Hematopoietic multipotent progenitor cell treated with erythropoietin and hydrocortisone succinate and interleukin-3 and kit ligand, for 15 days (in vitro differentiated cells): ENCODE data around the gene OXA1L.
A peak's percentile ranks its signal among the peaks of the same experiment; 100 is the strongest.
"Not testable (repeated sequence)": the region's sequence is repeated elsewhere in the genome, so short reads cannot be mapped to it uniquely, and the experiment has no call there.

ENCODE experiments used
- DNase-seq: peaks from one replicate; pipeline ENCODE4 v3.0.0-alpha.2; 2015; ENCODE audit warnings: low spot score

Gene OXA1L

DNA sequence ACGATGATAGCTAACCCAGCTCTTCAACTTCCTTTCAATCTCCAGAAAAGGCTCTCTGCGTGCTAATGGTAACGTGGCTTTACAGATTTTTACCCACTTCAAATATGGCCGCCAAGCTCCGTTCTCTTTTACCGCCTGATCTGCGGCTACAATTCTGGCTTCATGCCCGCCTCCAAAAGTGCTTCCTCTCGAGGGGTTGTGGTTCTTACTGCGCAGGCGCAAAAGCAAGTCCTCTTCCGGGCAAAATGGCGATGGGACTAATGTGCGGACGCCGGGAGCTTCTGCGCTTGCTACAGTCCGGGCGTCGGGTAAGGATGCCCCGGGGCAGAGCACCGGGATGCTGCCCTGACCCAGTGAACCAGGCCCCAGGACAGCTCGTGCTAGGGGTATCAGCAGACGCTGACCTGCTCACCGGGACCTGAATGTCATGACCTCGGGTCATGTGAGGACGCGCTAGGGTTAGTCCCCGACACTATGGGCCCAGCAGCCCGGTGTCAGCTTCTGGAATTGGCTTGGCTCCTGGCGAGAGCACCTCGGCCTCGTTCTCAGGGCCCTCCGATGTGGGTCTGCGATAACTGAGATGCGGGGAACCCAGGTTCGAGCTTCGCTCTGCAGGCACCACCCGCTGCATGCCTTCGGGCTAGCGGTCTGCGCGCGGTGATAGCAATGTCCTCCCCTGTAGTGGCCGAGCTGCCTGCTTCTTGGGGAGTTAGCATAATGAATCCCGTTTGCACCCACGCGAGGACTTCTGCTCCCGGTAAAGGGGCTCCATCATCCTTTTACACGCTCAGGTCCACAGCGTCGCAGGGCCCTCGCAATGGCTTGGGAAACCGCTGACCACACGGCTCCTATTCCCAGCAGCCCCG lies at the start of gene OXA1L:
Gene OXA1L, plus strand, starts transcription at position 232 of the 866 bp plus-strand sequence. Its CDS starts 14 bp downstream, at position 246.
- DNase-seq: peak; percentile 98

DNA sequence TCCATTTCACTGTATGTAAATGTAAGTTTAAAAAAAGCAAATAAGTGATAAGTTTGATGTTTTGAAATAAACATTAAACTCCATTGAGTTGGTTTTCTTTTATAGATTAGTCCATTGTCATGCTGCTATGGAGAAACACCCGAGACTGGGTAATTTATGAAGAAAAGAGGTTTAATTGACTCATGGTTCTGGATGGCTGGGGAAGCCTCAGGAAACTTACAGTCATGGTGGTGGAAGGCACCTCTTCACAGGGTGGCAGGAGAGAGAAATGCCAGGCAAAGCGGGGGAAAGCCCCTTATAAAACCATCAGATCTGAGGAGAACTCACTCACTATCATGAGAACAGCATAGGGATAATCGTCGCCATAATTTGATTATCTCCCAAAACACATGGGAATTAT lies 48.4 kb upstream of the OXA1L start:
- DNase-seq: no peak

DNA sequence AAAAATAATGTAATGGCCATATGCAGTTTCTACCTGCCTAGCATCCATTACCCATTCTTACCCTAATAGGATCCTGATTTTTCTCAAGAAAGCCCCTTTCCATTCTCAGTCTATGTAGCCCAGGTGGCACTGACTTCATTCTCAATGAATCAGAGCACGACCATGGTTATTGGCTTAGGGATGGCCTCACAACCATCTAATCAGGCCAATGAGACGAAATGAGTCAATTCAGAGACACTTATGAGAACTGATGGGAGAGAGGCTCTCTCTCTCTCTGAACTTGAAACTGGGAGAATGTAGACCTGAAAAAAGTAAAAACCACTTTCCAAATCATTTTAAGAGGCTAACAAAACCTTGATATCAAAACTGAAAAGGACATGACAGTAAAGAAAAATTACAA lies 45.3 kb upstream of the OXA1L start:
- no peak for DNase-seq

DNA sequence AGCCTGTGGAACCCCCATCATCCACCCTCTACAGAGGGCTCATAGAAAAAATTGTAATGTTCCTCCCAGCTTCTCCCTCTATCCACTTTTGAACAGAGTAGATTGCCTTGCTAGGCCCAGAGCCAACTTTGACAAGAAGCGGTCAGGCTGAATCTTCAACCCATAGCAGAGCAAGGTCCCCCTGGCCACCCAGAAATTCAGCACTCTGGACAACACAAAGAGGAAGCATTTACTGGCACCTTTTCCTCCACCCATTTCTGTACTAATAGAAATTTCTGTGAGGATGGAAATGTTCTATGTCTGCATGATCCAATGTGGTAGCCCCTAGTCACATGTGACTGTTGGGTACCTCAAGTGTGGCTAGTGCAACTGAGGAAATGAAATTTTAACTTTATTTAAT lies 42.7 kb upstream of the OXA1L start:
- DNase-seq: no peak

DNA sequence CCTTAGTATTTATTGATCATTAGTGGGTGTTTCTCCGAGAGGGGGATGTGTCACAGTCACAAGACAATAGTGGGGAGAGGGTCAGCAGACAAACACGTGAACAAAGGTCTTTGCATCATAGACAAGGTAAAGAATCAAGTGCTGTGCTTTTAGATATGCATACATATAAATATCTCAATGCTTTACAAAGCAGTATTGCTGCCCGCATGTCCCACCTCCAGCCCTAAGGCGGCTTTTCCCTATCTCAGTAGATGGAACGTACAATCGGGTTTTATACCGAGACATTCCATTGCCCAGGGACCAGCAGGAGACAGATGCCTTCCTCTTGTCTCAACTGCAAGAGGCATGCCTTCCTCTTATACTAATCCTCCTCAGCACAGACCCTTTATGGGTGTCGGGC lies 41.6 kb upstream of the OXA1L start:
- DNase-seq: not testable (repeated sequence)

DNA sequence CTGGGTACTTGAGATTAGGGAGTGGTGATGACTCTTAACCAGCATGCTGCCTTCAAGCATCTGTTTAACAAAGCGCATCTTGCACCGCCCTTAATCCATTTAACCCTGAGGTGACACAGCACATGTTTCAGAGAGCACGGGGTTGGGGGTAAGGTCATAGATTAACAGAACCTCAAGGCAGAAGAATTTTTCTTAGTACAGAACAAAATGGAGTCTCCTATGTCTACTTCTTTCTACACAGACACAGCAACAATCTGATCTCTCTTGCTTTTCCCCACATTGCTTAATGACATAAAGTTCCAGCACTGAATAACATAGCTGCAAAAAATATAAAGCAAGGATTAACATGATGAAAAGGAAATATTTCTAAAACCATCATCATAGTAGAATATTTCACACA lies 41.1 kb upstream of the OXA1L start:
- DNase-seq: not testable (repeated sequence)

DNA sequence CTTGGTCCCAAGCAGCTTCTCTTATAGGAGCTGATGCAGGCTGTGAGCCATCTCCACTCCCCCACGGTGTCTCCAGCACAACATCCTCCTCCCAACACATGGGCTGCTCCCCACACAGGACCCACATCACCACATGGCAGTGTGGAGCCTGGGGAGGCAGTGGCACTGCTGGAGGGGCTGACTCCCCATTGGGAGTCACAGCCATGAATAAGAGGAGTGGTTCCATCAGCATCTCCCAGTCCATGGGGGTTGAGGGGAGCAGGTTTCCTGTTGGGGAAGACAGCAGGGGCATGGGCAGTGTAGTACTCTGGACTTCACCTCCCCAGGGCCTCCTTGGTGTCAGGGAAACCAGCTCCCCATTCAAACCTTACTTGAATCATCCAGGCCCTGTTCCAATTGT lies 40.5 kb upstream of the OXA1L start:
- no peak for DNase-seq

DNA sequence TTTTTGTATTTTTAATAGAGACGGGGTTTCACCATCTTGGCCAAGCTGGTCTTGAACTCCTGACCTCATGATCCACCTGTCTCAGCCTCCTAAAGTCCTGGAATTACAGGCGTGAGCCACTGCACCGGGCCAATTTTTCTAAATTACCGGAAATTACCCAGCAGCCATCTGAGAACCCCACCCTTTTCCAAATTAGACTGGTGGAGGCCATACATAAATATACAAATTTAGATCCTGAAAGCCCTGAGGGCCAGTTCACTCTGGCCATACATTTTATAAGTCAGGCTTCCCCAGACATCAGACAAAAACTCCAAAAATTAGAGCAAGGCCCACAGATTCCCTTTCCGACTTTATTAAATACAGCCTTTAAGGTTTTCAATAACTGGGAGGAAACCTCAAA lies 34.4 kb upstream of the OXA1L start:
- not testable (repeated sequence) for DNase-seq

DNA sequence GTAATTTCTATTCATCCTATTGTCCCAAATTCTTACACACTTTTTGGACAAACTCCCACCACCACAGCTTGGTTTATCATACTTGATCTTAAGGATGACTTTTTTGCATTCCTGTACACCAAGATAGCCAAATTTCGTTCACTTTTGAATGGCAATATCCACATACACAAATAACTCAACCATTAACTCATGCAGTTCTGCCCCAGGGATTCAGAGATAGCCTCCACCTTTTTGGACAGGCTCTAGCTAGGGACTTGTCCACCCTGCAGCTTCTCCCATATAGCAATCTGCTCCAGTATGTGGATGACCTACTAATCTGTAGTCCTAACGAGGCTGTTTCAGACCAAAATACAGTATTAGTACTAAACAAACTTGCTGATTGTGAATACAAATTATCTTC lies 32.7 kb upstream of the OXA1L start:
- no peak for DNase-seq

DNA sequence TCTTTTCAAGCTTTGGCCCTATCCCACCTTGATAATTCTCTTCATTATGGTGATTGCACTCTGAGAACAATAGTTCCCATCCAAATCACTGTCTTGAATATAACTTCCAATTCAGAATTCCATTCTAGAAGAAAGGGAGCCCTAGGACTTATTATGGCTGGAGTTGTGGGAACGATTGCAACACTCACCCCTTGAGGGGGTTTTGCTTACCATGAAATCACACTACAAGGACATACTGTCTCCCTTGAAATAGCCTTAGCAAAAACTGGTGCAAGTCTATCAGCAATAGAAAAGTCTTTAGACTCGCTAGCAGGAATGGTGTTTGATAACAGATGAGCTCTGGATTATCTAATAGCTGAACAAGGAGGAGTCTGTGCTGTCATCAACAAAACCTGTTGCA lies 31.4 kb upstream of the OXA1L start:
- no peak for DNase-seq

DNA sequence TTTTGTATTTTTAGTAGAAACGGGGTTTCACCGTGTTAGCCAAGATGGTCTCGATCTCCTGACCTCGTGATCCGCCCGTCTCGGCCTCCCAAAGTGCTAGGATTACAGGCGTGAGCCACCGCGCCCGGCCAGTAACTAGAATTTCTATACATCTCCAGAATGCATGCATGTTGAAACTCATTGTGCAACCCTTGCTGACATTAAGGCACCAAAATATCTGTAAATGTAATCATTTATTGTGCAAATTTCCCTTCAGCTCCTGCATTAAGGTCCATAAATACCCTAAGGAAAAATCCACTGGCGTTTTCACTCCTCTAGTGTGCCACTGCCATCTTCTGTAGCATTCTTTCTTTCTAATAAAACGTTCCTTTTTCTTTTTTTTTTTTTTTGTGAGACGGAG lies 30.1 kb upstream of the OXA1L start:
- not testable (repeated sequence) for DNase-seq

DNA sequence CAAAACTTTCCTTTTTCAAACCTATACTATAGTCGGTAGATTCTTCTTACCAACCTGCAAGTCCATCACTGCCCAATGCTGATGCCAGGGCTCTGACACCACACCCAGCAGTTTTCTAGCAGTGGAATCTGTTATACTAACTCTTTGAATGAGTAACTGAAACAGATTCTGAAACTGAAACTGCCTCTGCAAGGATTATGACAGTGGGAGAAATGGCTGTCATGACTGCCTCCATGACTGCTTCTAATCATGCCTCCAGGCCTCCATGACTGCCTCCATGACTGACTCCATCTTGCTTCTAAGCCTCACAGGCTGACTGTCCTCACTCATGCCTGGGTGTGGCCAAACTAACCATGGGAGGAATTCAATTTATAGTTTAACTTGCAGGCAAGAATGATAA lies 29.4 kb upstream of the OXA1L start:
- DNase-seq: no peak

DNA sequence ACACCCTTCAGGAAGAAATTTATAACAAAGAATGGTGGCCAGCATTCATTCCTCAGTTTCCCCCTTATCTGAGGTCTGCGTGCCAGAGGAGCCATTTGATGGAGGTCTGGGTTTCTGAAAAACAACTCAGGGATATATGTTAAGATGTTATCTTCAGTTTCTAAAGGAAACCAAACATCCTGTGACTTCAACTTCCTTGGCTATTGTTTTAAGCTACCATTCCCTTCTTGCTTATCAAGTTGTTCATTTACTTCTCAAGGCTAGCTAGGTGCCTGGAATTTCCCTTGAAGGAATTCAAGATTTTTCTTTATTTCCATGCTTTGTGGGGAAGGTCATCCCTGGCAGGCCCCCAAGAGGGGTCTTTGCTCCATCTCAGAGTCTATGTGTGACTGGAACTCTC lies 27.1 kb upstream of the OXA1L start:
- DNase-seq: no peak

DNA sequence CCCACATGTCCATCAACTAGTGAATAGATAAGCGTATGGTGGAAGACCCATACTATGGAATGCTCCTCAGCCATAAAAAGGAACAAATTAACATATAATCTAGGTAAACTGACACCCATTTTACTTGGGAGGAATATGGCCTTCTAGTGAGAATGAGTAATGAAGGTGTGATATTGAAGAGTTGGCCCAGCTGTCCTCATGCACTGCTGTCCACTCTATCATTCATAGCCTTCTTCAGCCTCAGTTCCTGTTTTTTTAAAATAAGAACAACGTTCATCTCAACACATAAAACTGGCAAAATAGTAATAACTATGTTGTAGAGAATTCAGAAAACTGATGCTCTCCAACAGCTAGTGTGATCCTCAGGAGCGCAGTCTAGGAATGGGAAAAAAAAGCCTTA lies 26.5 kb upstream of the OXA1L start:
- DNase-seq: no peak

DNA sequence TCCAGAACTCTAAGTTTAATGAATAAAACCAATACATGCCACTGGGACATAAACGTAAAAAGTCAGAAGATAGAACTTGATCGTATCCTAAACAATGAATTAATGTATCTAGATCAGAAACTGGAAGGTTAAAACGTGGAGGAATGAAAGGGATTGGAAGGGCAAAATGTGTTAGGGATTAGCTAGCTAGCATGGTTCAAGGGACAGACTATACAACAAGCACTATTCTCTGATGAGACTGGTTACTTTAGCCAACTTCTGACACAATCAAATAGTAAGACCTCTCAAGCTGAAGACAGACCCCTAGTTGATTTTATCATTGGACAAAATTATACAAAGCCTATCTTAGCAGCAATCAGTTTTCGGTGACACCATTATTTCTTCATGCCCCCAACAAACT lies 18.7 kb upstream of the OXA1L start:
- no peak for DNase-seq

DNA sequence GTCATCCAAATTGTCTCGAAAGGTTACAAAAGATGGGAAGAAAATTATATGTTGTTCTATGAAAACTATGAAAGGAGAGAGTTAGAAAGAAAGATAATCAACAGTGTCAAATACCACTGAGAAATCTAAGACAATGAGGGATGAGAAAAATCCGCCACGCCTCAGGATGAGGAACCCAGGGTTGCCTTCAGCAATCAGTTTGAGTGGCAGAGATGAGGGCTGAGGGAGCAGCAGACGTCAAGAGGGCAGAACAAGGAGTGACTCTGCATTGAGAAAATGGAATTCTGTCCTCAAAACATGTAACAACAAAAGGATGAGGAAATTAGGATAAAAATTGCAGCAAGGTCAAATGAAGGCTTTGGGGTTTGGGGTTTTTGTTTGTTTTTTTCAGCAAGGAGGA lies 18.3 kb upstream of the OXA1L start:
- no peak for DNase-seq

DNA sequence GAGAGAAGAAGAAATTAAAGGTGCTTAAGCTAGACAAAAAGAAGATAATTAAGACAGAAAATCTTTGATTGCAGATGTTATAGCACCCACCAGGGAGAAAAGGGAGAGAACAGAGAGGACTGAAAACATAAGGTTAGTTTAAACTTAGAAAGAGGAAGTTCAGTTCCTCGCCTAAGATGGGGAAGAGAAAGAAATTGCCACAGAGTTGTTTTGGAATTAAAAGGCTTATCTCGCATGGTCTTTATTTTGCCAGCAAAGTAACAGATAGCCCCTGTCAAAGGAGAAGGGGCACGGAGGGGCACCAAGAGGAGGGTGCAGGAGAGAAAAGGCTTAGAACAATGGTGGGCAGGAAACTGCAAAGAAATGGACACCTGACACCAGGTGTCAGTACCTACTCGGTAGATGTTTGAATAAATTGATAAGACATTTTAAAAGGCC lies 17.8 kb upstream of the OXA1L start:
- DNase-seq: no peak

DNA sequence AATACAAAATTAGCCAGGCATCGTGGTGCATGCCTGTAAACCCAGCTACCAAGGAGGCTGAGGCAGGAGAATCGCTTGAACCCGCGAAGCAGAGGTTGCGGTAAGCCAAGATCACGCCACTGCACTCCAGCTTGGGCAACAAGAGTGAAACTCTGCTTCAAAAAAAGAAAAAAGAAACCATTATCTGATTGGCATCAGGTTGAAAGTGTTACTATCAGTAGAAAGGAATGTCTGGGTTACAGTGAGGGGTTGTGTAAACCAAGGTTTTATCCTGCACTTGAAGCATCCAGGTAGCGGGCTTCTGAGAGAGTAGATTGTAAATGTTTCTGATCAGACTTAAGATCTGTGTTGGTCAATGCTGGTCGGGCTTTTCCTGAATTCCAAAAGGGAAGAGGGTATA lies 14.1 kb upstream of the OXA1L start:
- DNase-seq: no peak

DNA sequence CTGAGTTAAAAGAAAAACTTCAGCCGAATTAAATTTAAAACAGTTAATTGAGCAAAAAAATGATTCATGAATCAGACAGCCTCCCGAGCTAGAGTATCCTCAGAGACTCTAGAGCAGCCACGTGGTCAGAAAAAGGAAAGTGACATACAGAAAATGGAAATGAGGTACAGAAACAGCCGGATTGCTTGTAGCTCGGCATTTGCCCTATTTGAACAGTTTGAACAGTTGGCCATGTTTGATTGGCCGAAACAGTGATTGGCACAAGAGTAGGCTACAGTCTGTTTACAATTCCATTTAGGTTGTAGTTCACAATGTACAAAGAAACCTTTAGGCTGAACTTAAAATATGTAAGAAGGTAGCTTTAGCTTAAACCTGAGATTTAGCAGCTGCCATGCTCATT lies 12.9 kb upstream of the OXA1L start:
- DNase-seq: no peak

DNA sequence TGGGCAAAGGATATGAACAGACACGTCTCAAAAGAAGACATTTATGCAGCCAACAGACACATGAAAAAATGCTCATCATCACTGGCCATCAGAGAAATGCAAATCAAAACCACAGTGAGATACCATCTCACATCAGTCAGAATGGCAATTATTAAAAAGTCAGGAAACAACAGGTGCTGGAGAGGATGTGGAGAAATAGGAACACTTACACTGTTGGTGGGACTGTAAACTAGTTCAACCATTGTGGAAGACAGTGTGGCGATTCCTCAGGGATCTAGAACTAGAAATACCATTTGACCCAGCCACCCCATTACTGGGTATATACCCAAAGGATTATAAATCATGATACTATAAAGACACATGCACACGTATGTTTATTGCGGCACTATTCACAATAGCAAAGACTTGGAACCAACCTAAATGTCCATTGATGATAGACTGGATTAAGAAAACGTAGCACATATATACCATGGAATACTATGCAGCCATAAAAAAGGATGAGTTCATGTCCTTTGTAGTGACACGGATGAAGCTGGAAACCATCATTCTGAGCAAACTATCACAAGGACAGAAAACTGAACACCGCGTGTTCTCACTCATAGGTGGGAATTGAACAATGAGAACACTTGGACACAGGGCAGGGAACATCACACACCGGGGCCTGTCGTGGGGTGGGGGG lies 8.4 kb upstream of the OXA1L start:
- not testable (repeated sequence) for DNase-seq

DNA sequence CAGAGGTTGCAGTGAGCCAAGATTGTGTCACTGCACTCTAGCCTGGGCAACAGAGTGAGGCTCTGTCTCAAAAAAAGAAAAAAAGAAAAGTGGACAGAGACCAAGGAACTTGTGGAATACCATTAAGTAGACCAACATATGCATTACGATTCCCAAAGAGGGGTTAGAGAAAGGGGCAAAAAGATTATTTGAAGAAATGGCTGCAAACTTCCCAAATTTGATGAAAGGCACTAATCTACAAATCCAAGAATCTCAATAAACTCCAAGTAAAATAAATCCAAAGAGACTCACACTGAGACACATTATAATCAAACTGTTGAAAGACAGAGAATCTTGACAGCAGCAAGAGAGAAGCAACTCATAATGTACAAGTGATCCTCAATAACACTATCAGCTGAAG lies 4.8 kb upstream of the OXA1L start:
- no peak for DNase-seq

DNA sequence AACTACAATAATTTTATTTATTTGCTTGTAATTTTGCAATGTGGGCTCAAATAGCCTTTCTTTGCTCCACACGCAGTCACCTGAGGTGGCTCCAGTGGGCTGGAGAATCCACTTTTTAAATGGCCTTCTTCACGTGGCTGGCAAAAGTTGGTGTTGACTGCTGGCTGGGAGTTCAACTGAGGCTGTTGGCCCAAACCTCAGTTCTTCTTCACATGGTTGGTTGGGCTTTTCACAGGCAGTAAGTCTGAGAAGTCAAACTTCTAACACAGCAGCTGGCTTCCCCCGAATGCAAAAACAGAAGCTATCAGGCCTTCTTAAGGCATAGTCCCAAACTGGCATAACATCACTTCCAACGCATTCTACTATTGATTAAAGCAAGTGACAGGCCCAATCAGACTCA lies 2.1 kb upstream of the OXA1L start:
- DNase-seq: no peak

DNA sequence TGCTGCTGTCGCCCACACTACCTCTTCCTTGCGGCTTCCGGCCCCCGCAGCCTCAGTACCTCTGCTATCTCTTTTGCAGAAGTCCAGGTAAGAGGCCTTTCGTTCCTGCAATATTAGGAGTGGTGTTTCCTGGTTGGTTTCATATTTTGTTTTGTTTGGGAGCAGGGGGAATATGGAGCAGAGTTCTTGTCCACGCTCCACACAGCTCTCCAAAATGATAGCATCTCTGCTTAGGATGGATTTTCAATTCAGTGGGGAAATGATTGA lies 768 bp downstream of the OXA1L start:
- no peak for DNase-seq

DNA sequence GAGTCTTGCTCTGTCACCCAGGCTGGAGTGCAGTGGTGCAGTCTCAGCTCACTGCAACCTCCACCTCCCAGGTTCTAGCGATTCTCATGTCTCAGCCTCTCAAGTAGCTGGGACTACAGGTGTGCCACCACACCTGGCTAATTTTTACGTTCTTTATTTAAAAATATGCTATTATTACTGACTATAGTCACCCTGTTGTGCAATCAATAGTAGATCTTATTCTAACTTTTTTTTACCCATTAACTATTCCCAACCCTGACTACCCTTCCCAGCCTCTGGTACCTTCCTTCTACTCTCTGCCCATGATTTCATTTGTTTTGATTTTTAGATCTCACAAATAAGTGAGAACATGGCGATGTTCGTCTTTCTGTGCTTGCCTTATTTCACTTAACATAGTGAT lies 2.5 kb downstream of the OXA1L start:
- DNase-seq: no peak
